ENCODE data around the gene MGAT4C. TPM values are rescaled to one million over a fixed set of nuclear protein-coding genes. Genes with fewer than 3 reads are reported as not detected.
"Not testable (repeated sequence)": the region's sequence is repeated elsewhere in the genome, so short reads cannot be mapped to it uniquely, and the experiment has no call there.

Gene MGAT4C
- total RNA-seq, 2 donors from 2014 or later = not detected

- Mint-ChIP-seq H3K4me1 (no peaks in the 10 kb centered on the region), H3K4me3 (no peak overlapping the region), H3K27ac (no peak overlapping the region), H3K36me3 (ENCODE audit: low read depth) (no peaks in the 10 kb centered on the region), H3K27me3 (no peaks in the 10 kb centered on the region)
- ATAC-seq (no peak), DNase-seq (no peak)
- H3K9me3 ChIP-seq (ENCODE audit: control insufficient read depth, low read length, poor library complexity, severe bottlenecking) = no peaks in the 10 kb centered on the region
Observed at GRCh38 chr12:86145156-86145555, 111.0 kb downstream of the MGAT4C start.

GRCh38 chr12:86143162-86143561, 113.0 kb downstream of the MGAT4C start:
- Mint-ChIP-seq H3K4me3 (no peak overlapping the region), H3K36me3 (ENCODE audit: low read depth) (no peaks in the 10 kb centered on the region), H3K27me3 (no peaks in the 10 kb centered on the region), H3K4me1 (no peaks in the 10 kb centered on the region), H3K27ac (no peak overlapping the region)
- ATAC-seq (no peak), DNase-seq (no peak)
- H3K9me3 ChIP-seq (ENCODE audit: control insufficient read depth, low read length, poor library complexity, severe bottlenecking) = no peaks in the 10 kb centered on the region

GRCh38 chr12:86139671-86140070, 116.5 kb downstream of the MGAT4C start:
- Mint-ChIP-seq H3K27ac (no peak overlapping the region), H3K4me3 (no peak overlapping the region), H3K36me3 (ENCODE audit: low read depth) (no peaks in the 10 kb centered on the region), H3K27me3 (no peaks in the 10 kb centered on the region), H3K4me1 (no peaks in the 10 kb centered on the region)
- DNase-seq = no peak
- no peaks in the 10 kb centered on the region for H3K9me3 ChIP-seq (ENCODE audit: control insufficient read depth, low read length, poor library complexity, severe bottlenecking)
- no peak for ATAC-seq

- Mint-ChIP-seq H3K27ac (no peak overlapping the region), H3K36me3 (ENCODE audit: low read depth) (no peaks in the 10 kb centered on the region), H3K4me3 (no peak overlapping the region), H3K27me3 (no peaks in the 10 kb centered on the region), H3K4me1 (no peaks in the 10 kb centered on the region)
- ATAC-seq (no peak), DNase-seq (no peak)
- H3K9me3 ChIP-seq (ENCODE audit: control insufficient read depth, low read length, poor library complexity, severe bottlenecking) = no peaks in the 10 kb centered on the region
Observed at GRCh38 chr12:86138770-86139169, 117.4 kb downstream of the MGAT4C start.

- Mint-ChIP-seq H3K36me3 (ENCODE audit: low read depth) (no peaks in the 10 kb centered on the region), H3K27ac (no peak overlapping the region), H3K4me3 (no peak overlapping the region), H3K27me3 (no peaks in the 10 kb centered on the region), H3K4me1 (no peaks in the 10 kb centered on the region)
- DNase-seq (no peak), ATAC-seq (no peak)
- H3K9me3 ChIP-seq (ENCODE audit: control insufficient read depth, low read length, poor library complexity, severe bottlenecking) = no peaks in the 10 kb centered on the region
Observed at GRCh38 chr12:86137936-86138335, 118.3 kb downstream of the MGAT4C start.

- Mint-ChIP-seq H3K27me3 (no peaks in the 10 kb centered on the region), H3K4me3 (no peak overlapping the region), H3K27ac (no peak overlapping the region), H3K4me1 (no peaks in the 10 kb centered on the region), H3K36me3 (ENCODE audit: low read depth) (no peaks in the 10 kb centered on the region)
- no peak for ATAC-seq
- DNase-seq = no peak
- no peaks in the 10 kb centered on the region for H3K9me3 ChIP-seq (ENCODE audit: control insufficient read depth, low read length, poor library complexity, severe bottlenecking)
Observed at GRCh38 chr12:86134561-86134960, 121.6 kb downstream of the MGAT4C start.

GRCh38 chr12:86126900-86127299, 129.3 kb downstream of the MGAT4C start:
- ATAC-seq; H3K27ac Mint-ChIP-seq; H3K4me1 Mint-ChIP-seq; H3K9me3 ChIP-seq (ENCODE audit: control insufficient read depth, low read length, poor library complexity, severe bottlenecking); H3K36me3 Mint-ChIP-seq (ENCODE audit: low read depth); H3K27me3 Mint-ChIP-seq; H3K4me3 Mint-ChIP-seq; DNase-seq: not testable (repeated sequence)

GRCh38 chr12:86122846-86123468, 133.2 kb downstream of the MGAT4C start:
- no peak overlapping the region for H3K27ac Mint-ChIP-seq
- no peaks in the 10 kb centered on the region for H3K36me3 Mint-ChIP-seq (ENCODE audit: low read depth)
- ATAC-seq = no peak
- H3K27me3 Mint-ChIP-seq = no peaks in the 10 kb centered on the region
- H3K9me3 ChIP-seq (ENCODE audit: control insufficient read depth, low read length, poor library complexity, severe bottlenecking) = no peaks in the 10 kb centered on the region
- H3K4me1 Mint-ChIP-seq = no peaks in the 10 kb centered on the region
- H3K4me3 Mint-ChIP-seq = no peak overlapping the region
- DNase-seq = no peak

- H3K4me3 Mint-ChIP-seq = no peak overlapping the region
- no peaks in the 10 kb centered on the region for H3K27me3 Mint-ChIP-seq
- ATAC-seq (no peak), DNase-seq (no peak)
- no peaks in the 10 kb centered on the region for H3K4me1 Mint-ChIP-seq
- no peaks in the 10 kb centered on the region for H3K9me3 ChIP-seq (ENCODE audit: control insufficient read depth, low read length, poor library complexity, severe bottlenecking)
- no peak overlapping the region for H3K27ac Mint-ChIP-seq
- no peaks in the 10 kb centered on the region for H3K36me3 Mint-ChIP-seq (ENCODE audit: low read depth)
Observed at GRCh38 chr12:86118161-86118560, 138.0 kb downstream of the MGAT4C start.

GRCh38 chr12:86117711-86118110, 138.5 kb downstream of the MGAT4C start:
- DNase-seq = no peak
- ATAC-seq = no peak
- H3K9me3 ChIP-seq (ENCODE audit: control insufficient read depth, low read length, poor library complexity, severe bottlenecking) = no peaks in the 10 kb centered on the region
- no peaks in the 10 kb centered on the region for H3K27me3 Mint-ChIP-seq
- no peak overlapping the region for H3K27ac Mint-ChIP-seq
- no peaks in the 10 kb centered on the region for H3K36me3 Mint-ChIP-seq (ENCODE audit: low read depth)
- H3K4me3 Mint-ChIP-seq = no peak overlapping the region
- H3K4me1 Mint-ChIP-seq = no peaks in the 10 kb centered on the region

- no peak for ATAC-seq
- Mint-ChIP-seq H3K27ac (no peak overlapping the region), H3K36me3 (ENCODE audit: low read depth) (no peaks in the 10 kb centered on the region), H3K4me3 (no peak overlapping the region), H3K27me3 (no peaks in the 10 kb centered on the region), H3K4me1 (no peaks in the 10 kb centered on the region)
- no peaks in the 10 kb centered on the region for H3K9me3 ChIP-seq (ENCODE audit: control insufficient read depth, low read length, poor library complexity, severe bottlenecking)
- DNase-seq = no peak
Observed at GRCh38 chr12:86104087-86104486, 152.1 kb downstream of the MGAT4C start.

GRCh38 chr12:86097161-86097560, 159.0 kb downstream of the MGAT4C start:
- H3K27me3 Mint-ChIP-seq = no peaks in the 10 kb centered on the region
- H3K4me3 Mint-ChIP-seq = no peak overlapping the region
- no peaks in the 10 kb centered on the region for H3K36me3 Mint-ChIP-seq (ENCODE audit: low read depth)
- no peaks in the 10 kb centered on the region for H3K4me1 Mint-ChIP-seq
- H3K9me3 ChIP-seq (ENCODE audit: control insufficient read depth, low read length, poor library complexity, severe bottlenecking) = no peaks in the 10 kb centered on the region
- no peak for ATAC-seq
- DNase-seq = no peak
- H3K27ac Mint-ChIP-seq = no peak overlapping the region

- no peak for ATAC-seq
- Mint-ChIP-seq H3K27me3 (no peaks in the 10 kb centered on the region), H3K4me1 (no peaks in the 10 kb centered on the region), H3K27ac (no peak overlapping the region), H3K4me3 (no peak overlapping the region), H3K36me3 (ENCODE audit: low read depth) (no peaks in the 10 kb centered on the region)
- DNase-seq = no peak
- no peaks in the 10 kb centered on the region for H3K9me3 ChIP-seq (ENCODE audit: control insufficient read depth, low read length, poor library complexity, severe bottlenecking)
Observed at GRCh38 chr12:86091681-86092080, 164.5 kb downstream of the MGAT4C start.

- DNase-seq (no peak), ATAC-seq (no peak)
- H3K36me3 Mint-ChIP-seq (ENCODE audit: low read depth) = no peaks in the 10 kb centered on the region
- no peak overlapping the region for H3K27ac Mint-ChIP-seq
- no peaks in the 10 kb centered on the region for H3K27me3 Mint-ChIP-seq
- no peaks in the 10 kb centered on the region for H3K9me3 ChIP-seq (ENCODE audit: control insufficient read depth, low read length, poor library complexity, severe bottlenecking)
- H3K4me3 Mint-ChIP-seq = no peak overlapping the region
- no peaks in the 10 kb centered on the region for H3K4me1 Mint-ChIP-seq
Observed at GRCh38 chr12:86081843-86082242, 174.3 kb downstream of the MGAT4C start.
